Esophagus squamous epithelium (tissue), 4 donors: Measurements from ENCODE around the gene NOD1.

Experiments used
- CTCF ChIP-seq, 6 experiments: fragments of 450-650 bp in 4 of 6; fragments of 200-600 bp in 2 of 6; sonication (generic) in 2 of 6; IDR thresholded peaks; one replicate each; pipeline ENCODE4 v1.5.1; 2016 to 2019; ENCODE audit warnings: antibody characterized with exemption in 6 of 6, mild to moderate bottlenecking in 4 of 6, moderate library complexity in 4 of 6
- POLR2A ChIP-seq, 4 donors: fragments of 450-650 bp; IDR thresholded peaks; one replicate each; pipeline ENCODE4 v1.6.1; 2017; ENCODE audit warnings: antibody characterized with exemption in 4 of 4, mild to moderate bottlenecking in 4 of 4, moderate library complexity in 3 of 4

GRCh38 chr7:30514177-30514576 lies 35.6 kb upstream of the NOD1 start:
- TF ChIP-seq CTCF (IDR thresholded peaks at IDR 0.05) (no peak), POLR2A (IDR thresholded peaks at IDR 0.05) (no peak)
